ENCODE results near the gene FAM3C. TPM values are rescaled to one million over a fixed set of nuclear protein-coding genes. Genes with fewer than 3 reads are reported as not detected.

The FAM3C gene
- total RNA-seq, 1 donor from 2014 or later, result 59.3 TPM

DNA sequence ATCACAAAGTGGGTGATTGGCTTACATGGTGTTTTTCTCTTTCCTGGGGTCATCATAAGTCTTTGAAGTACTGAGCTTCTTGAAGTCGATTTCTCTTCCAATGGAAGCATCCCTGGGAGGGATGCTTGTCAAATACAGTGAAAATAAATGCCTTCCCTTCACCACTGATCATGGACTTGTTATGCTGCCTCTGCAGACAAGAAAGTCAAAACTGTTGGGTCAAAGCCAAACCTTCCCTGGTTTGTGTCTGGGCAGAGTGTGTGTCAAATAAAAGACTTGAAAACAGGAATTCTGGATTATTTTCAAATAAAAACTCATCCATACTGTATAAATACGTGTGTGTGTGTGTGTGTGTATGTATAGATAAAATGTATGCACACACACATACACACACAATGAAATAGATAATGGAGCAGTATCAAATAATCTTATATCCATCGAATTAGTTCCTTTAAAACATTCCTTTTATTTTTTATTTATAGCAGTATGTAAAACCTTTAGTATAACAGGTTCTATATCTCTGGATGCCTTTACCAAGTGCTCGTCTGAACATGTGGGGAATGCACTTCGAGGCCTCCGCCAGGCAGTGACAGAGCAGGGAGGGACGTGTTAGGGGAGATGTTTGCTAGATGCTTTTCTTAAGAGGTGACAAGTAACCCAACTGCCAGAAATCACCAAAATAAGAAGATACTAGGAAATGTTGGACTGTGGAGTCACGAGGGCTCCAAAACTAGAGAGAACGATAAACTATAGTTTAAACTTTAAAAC lies 94.5 kb downstream of the FAM3C start:
- Mint-ChIP-seq H3K4me1 (peaks cover 50% of the 10 kb centered on the region), H3K9me3 (peaks cover 5% of the 10 kb centered on the region), H3K36me3 (ENCODE audit: low read depth) (peaks cover 23% of the 10 kb centered on the region), H3K4me3 (no peak overlapping the region), H3K27me3 (no peaks in the 10 kb centered on the region), H3K27ac (peak overlapping the region; percentile 81)
- ATAC-seq (ENCODE audit: low read depth) (no peak), DNase-seq (no peak)
- intact Hi-C loops (cut with micrococcal nuclease), result loop anchor here (1.0 to 2.0 kb wide), 4 partner anchors 13 to 121 kb away; no protein-coding TSS in a partner anchor
- CTCF ChIA-PET, result no interaction called here
- TF ChIP-seq, protein P1, sequence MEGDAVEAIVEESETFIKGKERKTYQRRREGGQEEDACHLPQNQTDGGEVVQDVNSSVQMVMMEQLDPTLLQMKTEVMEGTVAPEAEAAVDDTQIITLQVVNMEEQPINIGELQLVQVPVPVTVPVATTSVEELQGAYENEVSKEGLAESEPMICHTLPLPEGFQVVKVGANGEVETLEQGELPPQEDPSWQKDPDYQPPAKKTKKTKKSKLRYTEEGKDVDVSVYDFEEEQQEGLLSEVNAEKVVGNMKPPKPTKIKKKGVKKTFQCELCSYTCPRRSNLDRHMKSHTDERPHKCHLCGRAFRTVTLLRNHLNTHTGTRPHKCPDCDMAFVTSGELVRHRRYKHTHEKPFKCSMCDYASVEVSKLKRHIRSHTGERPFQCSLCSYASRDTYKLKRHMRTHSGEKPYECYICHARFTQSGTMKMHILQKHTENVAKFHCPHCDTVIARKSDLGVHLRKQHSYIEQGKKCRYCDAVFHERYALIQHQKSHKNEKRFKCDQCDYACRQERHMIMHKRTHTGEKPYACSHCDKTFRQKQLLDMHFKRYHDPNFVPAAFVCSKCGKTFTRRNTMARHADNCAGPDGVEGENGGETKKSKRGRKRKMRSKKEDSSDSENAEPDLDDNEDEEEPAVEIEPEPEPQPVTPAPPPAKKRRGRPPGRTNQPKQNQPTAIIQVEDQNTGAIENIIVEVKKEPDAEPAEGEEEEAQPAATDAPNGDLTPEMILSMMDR (IDR thresholded peaks at IDR 0.05), result no peak
- POLR2A ChIA-PET, result interaction anchor here (1.0 to 1.7 kb wide), 3 partner anchors 11 to 123 kb away, joined by 4 to 8 read pairs (median 5); no protein-coding TSS in a partner anchor

DNA sequence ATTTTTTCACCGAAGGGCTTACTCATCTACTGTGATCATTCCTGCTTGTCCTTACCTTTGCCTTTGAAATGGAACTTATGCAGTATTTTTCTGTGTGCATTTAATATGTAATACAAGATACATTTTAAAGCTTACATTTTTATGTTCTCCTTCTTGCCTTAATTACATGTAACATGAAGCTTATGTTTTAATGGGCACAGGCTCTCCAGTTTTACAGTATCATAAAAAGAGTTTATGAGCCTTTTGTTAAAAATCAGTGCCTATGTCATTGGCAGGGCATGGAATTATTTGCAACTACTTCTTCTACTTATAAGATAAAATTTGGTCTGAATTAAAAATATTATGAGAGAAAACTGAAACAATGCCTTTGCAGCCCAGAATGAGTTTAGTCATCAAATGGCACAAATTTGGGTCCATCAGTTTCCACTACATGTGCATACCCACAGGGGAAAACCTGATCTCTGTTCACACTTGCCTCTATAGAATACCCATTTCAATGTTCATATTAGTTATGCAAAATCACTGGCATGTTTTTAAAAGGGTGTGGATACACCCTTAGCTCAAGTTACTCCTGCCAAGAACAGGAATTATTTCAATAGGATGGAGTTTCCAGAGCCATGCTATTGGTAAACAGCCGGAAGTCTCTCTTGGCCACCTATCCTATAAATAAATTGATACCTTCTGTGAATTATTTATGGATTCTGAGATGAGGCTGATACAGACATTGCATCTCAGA lies 95.3 kb downstream of the FAM3C start:
- ChIA-PET POLR2A (interaction anchor here (0.9 to 1.6 kb wide), 2 partner anchors 12 to 30 kb away, joined by 3 to 4 read pairs; no protein-coding TSS in a partner anchor), CTCF (no interaction called here)
- H3K27me3 Mint-ChIP-seq, result no peaks in the 10 kb centered on the region
- no peak overlapping the region for H3K4me3 Mint-ChIP-seq
- H3K4me1 Mint-ChIP-seq, result peaks cover 46% of the 10 kb centered on the region
- intact Hi-C loops (cut with micrococcal nuclease), result no loop called here
- TF ChIP-seq, protein P1 (IDR thresholded peaks at IDR 0.05), result no peak
- peaks cover 20% of the 10 kb centered on the region for H3K36me3 Mint-ChIP-seq (ENCODE audit: low read depth)
- DNase-seq (no peak), ATAC-seq (ENCODE audit: low read depth) (no peak)
- H3K27ac Mint-ChIP-seq, result peak overlapping the region; percentile 81
- H3K9me3 Mint-ChIP-seq, result peaks cover 5% of the 10 kb centered on the region

Other genes with a start within 250 kb of the FAM3C start
- 4.9 and 6.7 TPM in 2 replicates for gene WNT16, start 67.3 kb downstream of the FAM3C start, total RNA-seq

All from activated B cell treated with CpG ODN at 0.5 μM for 24 hours (primary cell).